Mesendoderm (in vitro differentiated cells): ENCODE results near the gene TMOD2.
A peak's percentile ranks its signal among the peaks of the same experiment; 100 is the strongest.

ENCODE experiments used
- DNase-seq: peaks from one replicate; pipeline ENCODE4 v3.0.0; 2013
- H2AK5ac ChIP-seq: 2 replicates; pipeline ENCODE4 v1.6.1; 2013; ENCODE audit warnings: low read length, inconsistent platforms
- H2BK120ac ChIP-seq: 2 replicates; pipeline ENCODE4 v1.6.1; 2013; ENCODE audit warnings: low read depth, mild to moderate bottlenecking, low read length, moderate library complexity, mixed read lengths
- H2BK15ac ChIP-seq: replicated peaks from 2 replicates; pipeline ENCODE4 v1.6.1; 2013; ENCODE audit warnings: low read depth, mild to moderate bottlenecking, moderate library complexity
- H2BK5ac ChIP-seq: 2 replicates; pipeline ENCODE4 v1.6.1; 2013; ENCODE audit warnings: low read length, inconsistent platforms
- H3K18ac ChIP-seq: 2 replicates; pipeline ENCODE4 v1.6.1; 2013; ENCODE audit warnings: mild to moderate bottlenecking, low read length, mixed read lengths
- H3K23ac ChIP-seq: one replicate; pipeline ENCODE4 v1.6.1; 2013; ENCODE audit warnings: low read length
- H3K27ac ChIP-seq: 2 replicates; pipeline ENCODE4 v1.5.1; 2013; ENCODE audit warnings: low read depth, mild to moderate bottlenecking, inconsistent platforms, low read length, moderate library complexity
- H3K27me3 ChIP-seq: 2 replicates; pipeline ENCODE4 v1.6.1; 2013; ENCODE audit warnings: low read length, control low read depth, mild to moderate bottlenecking, inconsistent platforms; ENCODE audit not compliant: insufficient read depth, poor library complexity
- H3K36me3 ChIP-seq: 2 replicates; pipeline ENCODE4 v1.6.1; 2013; ENCODE audit warnings: low read length, inconsistent platforms; ENCODE audit not compliant: control insufficient read depth, insufficient read depth
- H3K4ac ChIP-seq: one replicate; pipeline ENCODE4 v1.6.1; 2013; ENCODE audit warnings: low read depth, mild to moderate bottlenecking, low read length, moderate library complexity
- H3K4me1 ChIP-seq: 2 replicates; pipeline ENCODE4 v1.6.1; 2013; ENCODE audit warnings: low read depth, low read length, inconsistent platforms; ENCODE audit not compliant: control insufficient read depth
- H3K4me2 ChIP-seq: 2 replicates; pipeline ENCODE4 v1.6.1; 2013; ENCODE audit warnings: low read length
- H3K4me3 ChIP-seq: 2 replicates; pipeline ENCODE4 v1.5.1; 2013; ENCODE audit warnings: mild to moderate bottlenecking, low read length
- H3K56ac ChIP-seq: one replicate; pipeline ENCODE4 v1.6.1; 2013; ENCODE audit warnings: low read length
- H3K79me1 ChIP-seq: 2 replicates; pipeline ENCODE4 v1.6.1; 2013; ENCODE audit warnings: low read length, inconsistent platforms
- H3K79me2 ChIP-seq: 2 replicates; pipeline ENCODE4 v1.6.1; 2013; ENCODE audit warnings: mild to moderate bottlenecking, low read length; ENCODE audit not compliant: control insufficient read depth, insufficient read depth
- H3K9ac ChIP-seq: 2 replicates; pipeline ENCODE4 v1.6.1; 2013; ENCODE audit warnings: low read length, inconsistent platforms
- H4K5ac ChIP-seq: one replicate; pipeline ENCODE4 v1.6.1; 2013; ENCODE audit warnings: low read length
- H4K8ac ChIP-seq: one replicate; pipeline ENCODE4 v1.6.1; 2013; ENCODE audit warnings: low read depth, mild to moderate bottlenecking, control low read depth, low read length, moderate library complexity
- WGBS: extraction: QIAGEN DNeasy Blood & Tissue Kit; methylation state at CpG from one replicate; pipeline ENCODE4 v1.1.7; 2013; ENCODE audit warnings: low lambda C conversion rate, missing lambda C conversion rate; ENCODE audit not compliant: insufficient coverage; ENCODE audit errors: extremely low coverage; 5-methylcytosine and 5-hydroxymethylcytosine counted together

TMOD2 gene

DNA sequence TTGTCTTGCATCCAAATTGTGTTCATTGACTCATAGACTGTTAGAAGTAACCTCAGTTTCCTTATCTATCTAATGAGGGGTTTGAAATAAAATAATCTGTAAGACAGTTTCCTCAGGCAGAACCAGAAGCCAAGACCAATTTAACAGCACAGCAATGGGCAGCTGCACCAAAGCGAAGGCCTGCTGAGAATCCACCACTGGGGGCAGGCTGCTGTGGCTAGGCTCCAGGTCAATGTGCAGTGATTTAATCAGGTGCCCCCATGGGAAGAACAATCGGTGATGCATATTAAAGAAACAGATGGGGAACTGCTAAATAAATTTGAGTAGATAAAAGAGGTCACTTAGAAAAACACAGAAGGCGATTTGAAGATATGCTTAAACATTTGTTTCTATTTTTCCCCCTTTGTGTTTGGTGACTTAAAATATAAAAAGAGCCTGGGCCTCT is 50.0 kb downstream of the TMOD2 start:
- no CpG with 5 or more reads among the region's 3 CpGs for WGBS
- Histone ChIP-seq H3K27me3 (no peaks in the 10 kb centered on the region), H3K18ac (no peak overlapping the region), H2BK15ac (no peak overlapping the region), H3K27ac (no peak overlapping the region), H3K56ac (no peak overlapping the region), H3K4me2 (no peak overlapping the region), H3K4ac (no peak overlapping the region), H3K4me1 (no peaks in the 10 kb centered on the region), H3K79me2 (no peaks in the 10 kb centered on the region), H3K79me1 (no peaks in the 10 kb centered on the region), H4K8ac (no peak overlapping the region), H2AK5ac (no peak overlapping the region), H3K9ac (no peak overlapping the region), H2BK5ac (no peak overlapping the region), H3K23ac (no peak overlapping the region), H3K4me3 (no peak overlapping the region), H4K5ac (no peak overlapping the region), H3K36me3 (no peaks in the 10 kb centered on the region), H2BK120ac (no peak overlapping the region)
- DNase-seq: peak; percentile 63

DNA sequence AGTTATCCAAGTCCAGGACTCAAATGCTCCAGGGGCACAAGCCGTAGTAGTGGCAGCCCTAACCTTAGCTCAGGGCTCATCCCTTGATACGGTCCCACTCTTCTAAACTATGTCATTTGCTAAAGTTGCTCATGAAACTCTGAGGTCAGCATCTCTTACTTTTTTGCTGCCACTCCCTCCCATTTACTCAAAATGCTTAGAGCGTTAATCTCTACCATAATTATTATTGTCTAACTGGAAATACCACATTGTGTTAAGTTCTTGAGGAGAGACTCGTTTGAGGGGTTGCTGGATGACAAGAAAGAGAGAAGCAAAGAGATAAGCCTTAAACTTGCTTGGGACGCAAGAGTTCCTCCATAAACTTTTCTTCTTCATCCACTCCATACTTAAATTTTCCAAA is 51.2 kb downstream of the TMOD2 start:
- no peaks in the 10 kb centered on the region for H3K4me1 ChIP-seq
- H2BK120ac ChIP-seq: no peak overlapping the region
- H3K4me2 ChIP-seq: no peak overlapping the region
- no peak overlapping the region for H4K8ac ChIP-seq
- no peaks in the 10 kb centered on the region for H3K79me1 ChIP-seq
- no peak overlapping the region for H3K27ac ChIP-seq
- no peak overlapping the region for H2AK5ac ChIP-seq
- no peak overlapping the region for H3K4ac ChIP-seq
- no peaks in the 10 kb centered on the region for H3K36me3 ChIP-seq
- no peak for DNase-seq
- no CpG with 5 or more reads among the region's 5 CpGs for WGBS
- no peak overlapping the region for H2BK5ac ChIP-seq
- no peak overlapping the region for H3K9ac ChIP-seq
- no peak overlapping the region for H3K4me3 ChIP-seq
- no peak overlapping the region for H4K5ac ChIP-seq
- no peak overlapping the region for H3K23ac ChIP-seq
- H3K18ac ChIP-seq: no peak overlapping the region
- no peaks in the 10 kb centered on the region for H3K27me3 ChIP-seq
- H3K79me2 ChIP-seq: no peaks in the 10 kb centered on the region
- H3K56ac ChIP-seq: no peak overlapping the region
- H2BK15ac ChIP-seq: no peak overlapping the region

DNA sequence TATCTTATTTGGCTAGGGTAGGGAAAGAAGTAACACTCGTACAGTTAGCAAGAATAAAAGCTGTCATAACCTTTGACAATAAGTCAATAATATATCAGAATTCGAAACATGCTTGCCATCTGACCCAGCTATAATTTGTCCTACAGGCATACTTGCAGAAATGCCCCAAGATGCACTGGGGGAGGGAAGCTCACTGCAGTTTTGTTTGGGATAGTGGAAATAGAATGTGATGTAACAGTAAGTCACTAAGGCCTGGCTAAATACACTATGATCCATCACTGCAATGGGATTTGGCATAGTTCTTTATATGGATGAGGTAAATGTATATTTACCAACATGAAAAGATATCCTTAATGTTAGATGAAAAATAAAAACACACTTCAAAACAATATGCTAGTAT is 52.6 kb downstream of the TMOD2 start:
- no peak overlapping the region for H2BK5ac ChIP-seq
- H2BK15ac ChIP-seq: no peak overlapping the region
- H2AK5ac ChIP-seq: no peak overlapping the region
- H3K56ac ChIP-seq: no peak overlapping the region
- H3K27me3 ChIP-seq: no peaks in the 10 kb centered on the region
- H4K8ac ChIP-seq: no peak overlapping the region
- no peak overlapping the region for H2BK120ac ChIP-seq
- no peak overlapping the region for H4K5ac ChIP-seq
- no peak overlapping the region for H3K4ac ChIP-seq
- no peak overlapping the region for H3K18ac ChIP-seq
- no peaks in the 10 kb centered on the region for H3K36me3 ChIP-seq
- H3K79me1 ChIP-seq: no peaks in the 10 kb centered on the region
- no peak overlapping the region for H3K27ac ChIP-seq
- no peak overlapping the region for H3K4me2 ChIP-seq
- H3K79me2 ChIP-seq: no peaks in the 10 kb centered on the region
- WGBS: no CpG with 5 or more reads among the region's 2 CpGs
- H3K9ac ChIP-seq: no peak overlapping the region
- H3K4me3 ChIP-seq: no peak overlapping the region
- H3K4me1 ChIP-seq: no peaks in the 10 kb centered on the region
- H3K23ac ChIP-seq: no peak overlapping the region
- DNase-seq: no peak

DNA sequence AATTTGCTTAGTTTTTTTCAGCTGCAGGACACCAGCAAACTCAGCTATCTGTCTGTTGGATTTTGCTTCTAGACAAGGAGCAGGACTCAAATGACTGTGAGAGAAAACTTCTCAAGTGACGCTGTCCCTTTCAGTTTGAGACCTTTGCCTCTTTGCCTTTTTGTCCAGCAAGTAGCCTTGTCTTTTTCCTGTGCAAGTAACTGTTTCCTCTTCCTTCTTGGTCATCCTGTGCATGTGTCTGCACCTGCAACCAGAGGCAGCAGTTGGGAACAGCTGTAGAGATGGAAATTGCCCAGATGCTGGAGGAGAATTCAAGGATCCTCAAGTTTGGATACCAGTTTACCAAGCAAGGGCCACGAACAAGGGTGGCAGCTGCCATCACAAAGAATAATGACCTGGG is 54.7 kb downstream of the TMOD2 start:
- Histone ChIP-seq H4K5ac (no peak overlapping the region), H2BK120ac (no peak overlapping the region), H2BK5ac (no peak overlapping the region), H3K79me1 (no peaks in the 10 kb centered on the region), H3K79me2 (no peaks in the 10 kb centered on the region), H3K4me3 (no peak overlapping the region), H3K36me3 (no peaks in the 10 kb centered on the region), H2AK5ac (no peak overlapping the region), H3K56ac (no peak overlapping the region), H4K8ac (no peak overlapping the region), H3K27me3 (no peaks in the 10 kb centered on the region), H3K4me1 (no peaks in the 10 kb centered on the region), H3K23ac (no peak overlapping the region), H2BK15ac (no peak overlapping the region), H3K18ac (no peak overlapping the region), H3K4ac (no peak overlapping the region), H3K4me2 (no peak overlapping the region), H3K27ac (no peak overlapping the region), H3K9ac (no peak overlapping the region)
- DNase-seq: no peak
- no CpG with 5 or more reads among the region's 2 CpGs for WGBS

DNA sequence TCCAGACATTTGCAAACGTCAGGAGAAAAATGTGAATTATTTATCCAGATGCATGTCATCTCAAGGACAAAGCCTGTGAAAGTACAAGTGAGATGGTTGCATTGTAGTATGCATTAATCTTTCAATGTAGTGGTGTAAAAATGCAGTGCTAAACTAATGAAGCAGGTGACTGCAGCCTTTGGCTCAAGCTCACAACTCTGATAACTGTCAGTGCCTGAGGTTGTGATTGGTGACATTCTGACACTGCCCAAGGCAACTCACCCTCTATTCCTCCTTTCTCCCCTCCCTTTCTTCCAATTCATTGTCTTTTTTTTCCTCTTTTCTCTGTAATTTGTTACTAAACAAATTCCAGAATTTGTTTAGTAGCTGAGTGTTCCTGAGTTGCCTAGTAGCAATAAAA is 58.1 kb downstream of the TMOD2 start:
- no CpG with 5 or more reads among the region's 1 CpG for WGBS
- Histone ChIP-seq H2BK120ac (no peak overlapping the region), H4K8ac (no peak overlapping the region), H3K4me2 (no peak overlapping the region), H3K9ac (no peak overlapping the region), H3K79me2 (no peaks in the 10 kb centered on the region), H3K4me3 (no peak overlapping the region), H3K27me3 (no peaks in the 10 kb centered on the region), H3K4ac (no peak overlapping the region), H3K79me1 (no peaks in the 10 kb centered on the region), H3K56ac (no peak overlapping the region), H3K18ac (no peak overlapping the region), H2BK5ac (no peak overlapping the region), H2AK5ac (no peak overlapping the region), H4K5ac (no peak overlapping the region), H3K23ac (no peak overlapping the region), H3K36me3 (no peaks in the 10 kb centered on the region), H3K4me1 (no peaks in the 10 kb centered on the region), H2BK15ac (no peak overlapping the region), H3K27ac (no peak overlapping the region)
- DNase-seq: no peak

DNA sequence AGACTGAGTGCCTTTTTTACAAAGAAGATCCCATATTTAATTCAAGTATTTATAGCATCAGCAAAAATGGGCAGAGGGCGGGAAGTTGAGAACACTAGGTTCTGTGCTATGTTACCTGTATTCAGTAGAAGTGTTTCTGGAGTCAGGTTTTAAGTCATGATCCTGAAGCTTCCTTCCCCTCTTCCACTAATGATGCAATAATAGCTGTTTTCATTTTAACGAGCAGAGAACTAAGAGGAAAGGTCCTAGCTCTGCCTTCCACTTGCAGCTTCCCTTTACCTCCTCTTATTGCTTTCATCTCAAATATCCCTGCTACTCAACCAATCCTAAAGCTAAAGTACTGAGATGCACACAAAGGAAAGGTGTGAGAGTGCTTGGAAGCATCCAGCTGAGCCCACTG is 61.2 kb downstream of the TMOD2 start:
- no CpG with 5 or more reads among the region's 2 CpGs for WGBS
- no peaks in the 10 kb centered on the region for H3K36me3 ChIP-seq
- DNase-seq: no peak
- no peak overlapping the region for H3K23ac ChIP-seq
- no peak overlapping the region for H3K4me3 ChIP-seq
- no peaks in the 10 kb centered on the region for H3K4me1 ChIP-seq
- no peak overlapping the region for H2BK120ac ChIP-seq
- no peak overlapping the region for H4K8ac ChIP-seq
- no peak overlapping the region for H3K9ac ChIP-seq
- no peak overlapping the region for H3K4me2 ChIP-seq
- H2BK15ac ChIP-seq: no peak overlapping the region
- no peaks in the 10 kb centered on the region for H3K79me2 ChIP-seq
- H3K4ac ChIP-seq: no peak overlapping the region
- no peak overlapping the region for H2AK5ac ChIP-seq
- H2BK5ac ChIP-seq: no peak overlapping the region
- H3K27me3 ChIP-seq: no peaks in the 10 kb centered on the region
- H3K18ac ChIP-seq: no peak overlapping the region
- no peak overlapping the region for H3K27ac ChIP-seq
- H3K56ac ChIP-seq: no peak overlapping the region
- H3K79me1 ChIP-seq: no peaks in the 10 kb centered on the region
- no peak overlapping the region for H4K5ac ChIP-seq
